Measurements from ENCODE around the gene TC2N. TPM values are rescaled to one million over a fixed set of nuclear protein-coding genes. Genes with fewer than 3 reads are reported as not detected.

TC2N gene
- total RNA-seq, 1 experiment from 2014 or later, result 16.4 TPM

- no peaks in the 10 kb centered on the region for H3K27me3 ChIP-seq (ENCODE audit: insufficient read depth, low read length)
- WGBS (ENCODE audit: extremely low coverage, insufficient read length, low lambda C conversion rate), result no CpG with 5 or more reads among the region's 2 CpGs
These were observed 37.8 kb downstream of the TC2N start for GRCh38 chr14:91829511-91829910.

More at GRCh38 chr14:91829511-91829910, 37.8 kb downstream of the TC2N start:
- H3K23me2 ChIP-seq (ENCODE audit: insufficient read length, low read depth, low read length, poor library complexity, severe bottlenecking), result no peaks in the 10 kb centered on the region
- H3K79me1 ChIP-seq (ENCODE audit: insufficient read depth, low read depth, low read length, poor library complexity, severe bottlenecking), result peaks cover 2% of the 10 kb centered on the region
- no peak overlapping the region for H3K9ac ChIP-seq (ENCODE audit: extremely low read depth, insufficient read length, low read length)
- no peak overlapping the region for H2AK5ac ChIP-seq (ENCODE audit: insufficient read length, low read length)
- no peak overlapping the region for H3K27ac ChIP-seq (ENCODE audit: insufficient read length, low read depth, low read length)
- Mint-ChIP-seq H3K36me3 (ENCODE audit: insufficient read depth in 1 of 3, low read depth in 3 of 3) (peaks cover 2 to 14% (median 4%) of the 10 kb centered on the region in 3 experiments; a peak in 5 of 7 replicates), H3K9me3 (peaks cover 7 to 10% of the 10 kb centered on the region in 2 experiments; a peak in 4 of 5 replicates), H3K27me3 (ENCODE audit: low read depth) (no peaks in the 10 kb centered on the region), H3K27ac (peak overlapping the region in 1 of 3 experiments; percentile 3; a peak in 1 of 7 replicates), H3K4me3 (no peak overlapping the region), H3K4me1 (peaks cover 40 to 44% of the 10 kb centered on the region in 2 experiments)
- H2AFZ ChIP-seq (ENCODE audit: low read length), result no peak overlapping the region
- H3K79me2 ChIP-seq (ENCODE audit: insufficient read depth, low read length), result no peaks in the 10 kb centered on the region; the same call in 1 of the 2 replicates
- H2BK120ac ChIP-seq (ENCODE audit: low read depth, low read length, poor library complexity, severe bottlenecking), result no peak overlapping the region
- no peaks in the 10 kb centered on the region for H3K9me3 ChIP-seq (ENCODE audit: control insufficient read depth, low read depth, low read length)
- no peak overlapping the region for H4K5ac ChIP-seq (ENCODE audit: insufficient read length, low read depth, low read length)
- H2BK12ac ChIP-seq (ENCODE audit: insufficient read length, low read depth, low read length), result no peak overlapping the region
- no peak overlapping the region for H4K8ac ChIP-seq (replicated peaks; ENCODE audit: insufficient read length, low read depth, low read length)
- H3K4me1 ChIP-seq (ENCODE audit: insufficient read depth, low read length), result peaks cover 2% of the 10 kb centered on the region; the same call in 1 of the 2 replicates
- H3K4ac ChIP-seq (ENCODE audit: low read depth, low read length), result no peak overlapping the region
- no peak for DNase-seq
- no peak overlapping the region for H2BK15ac ChIP-seq (ENCODE audit: low read depth, low read length)
- no peak overlapping the region for H3K23ac ChIP-seq (ENCODE audit: insufficient read length, low read depth, low read length)
- no peaks in the 10 kb centered on the region for H4K20me1 ChIP-seq (ENCODE audit: control insufficient read depth, insufficient read depth, insufficient read length)
- no peak overlapping the region for H3K14ac ChIP-seq (ENCODE audit: insufficient read depth, low read length)
- H3T11ph ChIP-seq (ENCODE audit: low read length), result no peak overlapping the region
- no peak overlapping the region for H2BK5ac ChIP-seq (ENCODE audit: insufficient read length, low read length)
- H3K56ac ChIP-seq (ENCODE audit: insufficient read length, low read depth, low read length), result no peak overlapping the region
- TF ChIP-seq, protein P1, sequence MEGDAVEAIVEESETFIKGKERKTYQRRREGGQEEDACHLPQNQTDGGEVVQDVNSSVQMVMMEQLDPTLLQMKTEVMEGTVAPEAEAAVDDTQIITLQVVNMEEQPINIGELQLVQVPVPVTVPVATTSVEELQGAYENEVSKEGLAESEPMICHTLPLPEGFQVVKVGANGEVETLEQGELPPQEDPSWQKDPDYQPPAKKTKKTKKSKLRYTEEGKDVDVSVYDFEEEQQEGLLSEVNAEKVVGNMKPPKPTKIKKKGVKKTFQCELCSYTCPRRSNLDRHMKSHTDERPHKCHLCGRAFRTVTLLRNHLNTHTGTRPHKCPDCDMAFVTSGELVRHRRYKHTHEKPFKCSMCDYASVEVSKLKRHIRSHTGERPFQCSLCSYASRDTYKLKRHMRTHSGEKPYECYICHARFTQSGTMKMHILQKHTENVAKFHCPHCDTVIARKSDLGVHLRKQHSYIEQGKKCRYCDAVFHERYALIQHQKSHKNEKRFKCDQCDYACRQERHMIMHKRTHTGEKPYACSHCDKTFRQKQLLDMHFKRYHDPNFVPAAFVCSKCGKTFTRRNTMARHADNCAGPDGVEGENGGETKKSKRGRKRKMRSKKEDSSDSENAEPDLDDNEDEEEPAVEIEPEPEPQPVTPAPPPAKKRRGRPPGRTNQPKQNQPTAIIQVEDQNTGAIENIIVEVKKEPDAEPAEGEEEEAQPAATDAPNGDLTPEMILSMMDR (conservative IDR thresholded peaks at IDR 0.05), result no peak
- H4K91ac ChIP-seq (ENCODE audit: insufficient read length, low read depth, low read length), result no peak overlapping the region
- no peak overlapping the region for H3K18ac ChIP-seq (ENCODE audit: insufficient read length, low read depth, low read length)
- H2BK20ac ChIP-seq (ENCODE audit: low read depth, low read length, poor library complexity, severe bottlenecking), result no peak overlapping the region
- no peak overlapping the region for H3K4me2 ChIP-seq (ENCODE audit: insufficient read depth, insufficient read length, low read length)
